HepG2 (cell line): Measurements from ENCODE around the gene STK32C. TPM values are rescaled to one million over a fixed set of nuclear protein-coding genes. Genes with fewer than 3 reads are reported as not detected.

Source experiments
- ATAC-seq: fragments of 200-7000 bp; cut with Tn5 transposase; 3 replicates; pipeline ENCODE4 v1.9.1; 2020; ENCODE audit warnings: mild to moderate bottlenecking, moderate library complexity
- BruUV-seq: library from RNA; stranded (reverse); fragments of 400-500 nt; replicated peaks from 2 replicates; lab custom pipeline; 2021; lab: Mats Ljungman, UMichigan
- CTCF ChIA-PET: fragments of 300-600 bp; formaldehyde crosslinking; extraction: SDS; loops from one replicate; lab custom pipeline; 2021; ENCODE audit warnings: low total read pairs, inconsistent platforms, low intra/inter-chr PET ratio; lab: Yijun Ruan, JAX
- POLR2A ChIA-PET: fragments of 350-600 bp; sonication (Branson Sonifier 250); formaldehyde crosslinking; loops from one replicate; lab custom pipeline; 2020; ENCODE audit warnings: antibody characterized with exemption, inconsistent platforms; lab: Yijun Ruan, JAX
- DNase-seq: peaks from one replicate; pipeline ENCODE4 v3.0.0-alpha.2; 2015; ENCODE audit warnings: low spot score
- FAIRE-seq: peaks from 3 replicates; lab custom pipeline; 2011; peaks lifted over from hg19 to GRCh38; lab: Jason Lieb, UNC
- H2AFZ ChIP-seq: one replicate; pipeline ENCODE4 v1.6.1; 2011; ENCODE audit warnings: low read length, inconsistent platforms
- H3K27ac ChIP-seq: fragments of 300-600 bp; 3 replicates; pipeline ENCODE4 v1.8.0; 2011; ENCODE audit warnings: mixed run types, mild to moderate bottlenecking, mixed read lengths, low read length, inconsistent platforms; ENCODE audit not compliant: insufficient read depth; ENCODE audit errors: extremely low read length
- H3K27me3 ChIP-seq, 2 experiments: fragments of 200-600 bp in 1 of 2; 2 replicates in 1 of 2; 3 replicates in 1 of 2; pipeline versions ENCODE4 v1.6.0 to v1.8.0; 2011; ENCODE audit warnings: low read length in 2 of 2, mild to moderate bottlenecking in 2 of 2, moderate library complexity in 2 of 2, inconsistent platforms in 1 of 2; ENCODE audit not compliant: insufficient read depth in 2 of 2, control insufficient read depth in 1 of 2
- H3K36me3 ChIP-seq, 2 experiments: fragments of 200-600 bp in 1 of 2; replicated peaks in 1 of 2; 2 replicates in 1 of 2; 3 replicates in 1 of 2; pipeline versions ENCODE4 v1.5.1 to v1.8.0; 2011; ENCODE audit warnings: low read length in 2 of 2, inconsistent platforms in 1 of 2; ENCODE audit not compliant: insufficient read depth in 2 of 2, control insufficient read depth in 1 of 2
- H3K4me1 ChIP-seq: 2 replicates; pipeline ENCODE4 v1.5.1; 2012; ENCODE audit warnings: low read length, inconsistent platforms; ENCODE audit not compliant: insufficient read depth
- H3K4me2 ChIP-seq: 2 replicates; pipeline ENCODE4 v1.6.0; 2011; ENCODE audit warnings: low read depth, low read length, inconsistent platforms
- H3K4me3 ChIP-seq, 3 experiments: fragments of 200-600 bp in 1 of 3; sonication (generic), shearing (Covaris generic) in 1 of 3; replicated peaks in 1 of 3; 2 replicates each; pipeline ENCODE4 v1.5.1; 2011 to 2016; ENCODE audit warnings: low read length in 3 of 3, inconsistent platforms in 2 of 3, low read depth in 2 of 3, mild to moderate bottlenecking in 2 of 3, control low read depth in 1 of 3, mixed read lengths in 1 of 3; ENCODE audit not compliant: insufficient read depth in 1 of 3
- H3K79me2 ChIP-seq: one replicate; pipeline ENCODE4 v1.6.1; 2011; ENCODE audit warnings: low read length, inconsistent platforms; ENCODE audit not compliant: insufficient read depth
- H3K9ac ChIP-seq: 2 replicates; pipeline ENCODE4 v1.6.0; 2011; ENCODE audit warnings: mild to moderate bottlenecking, low read depth, low read length, inconsistent platforms; ENCODE audit not compliant: insufficient read depth
- H3K9me3 ChIP-seq: 2 replicates; pipeline ENCODE4 v1.5.1; 2012; ENCODE audit warnings: mild to moderate bottlenecking, low read length
- H4K20me1 ChIP-seq: 2 replicates; pipeline ENCODE4 v1.6.0; 2011; ENCODE audit warnings: inconsistent platforms, mild to moderate bottlenecking, low read length, moderate library complexity; ENCODE audit not compliant: insufficient read depth
- CCAR2 ChIP-seq: fragments of 200-400 bp; formaldehyde crosslinking; optimal IDR thresholded peaks from 2 replicates; pipeline ENCODE3; 2018; ENCODE audit warnings: low read depth, mild to moderate bottlenecking, low read length, moderate library complexity
- EED ChIP-seq: sonication (generic); formaldehyde crosslinking; IDR thresholded peaks from 2 replicates; pipeline ENCODE4 v1.5.0; 2020; ENCODE audit warnings: mild to moderate bottlenecking, missing genetic modification reagents
- GABPA ChIP-seq, 2 experiments: IDR thresholded peaks; 2 replicates each; pipeline ENCODE4 v1.6.1; 2011 to 2016; ENCODE audit warnings: low read depth in 2 of 2, low read length in 1 of 2, missing biosample characterization in 1 of 2, missing genetic modification characterization in 1 of 2
- GFI1 ChIP-seq: sonication (generic); formaldehyde crosslinking; IDR thresholded peaks from 2 replicates; pipeline ENCODE4 v1.5.0; 2020; ENCODE audit warnings: missing genetic modification reagents, mild to moderate bottlenecking, borderline replicate concordance
- GLI4 ChIP-seq: sonication (generic); formaldehyde crosslinking; IDR thresholded peaks from 2 replicates; pipeline ENCODE4 v1.5.1; 2020; ENCODE audit warnings: missing genetic modification reagents, mild to moderate bottlenecking, moderate library complexity, borderline replicate concordance
- GMEB2 ChIP-seq: IDR thresholded peaks from 2 replicates; pipeline ENCODE4 v1.6.1; 2016; ENCODE audit warnings: missing biosample characterization, missing genetic modification reagents, low read depth
- GPBP1L1 ChIP-seq: sonication (generic); formaldehyde crosslinking; IDR thresholded peaks from 2 replicates; pipeline ENCODE4 v1.5.0; 2020; ENCODE audit warnings: mild to moderate bottlenecking, missing genetic modification reagents
- HNF1B ChIP-seq: sonication (generic); formaldehyde crosslinking; IDR thresholded peaks from 2 replicates; pipeline ENCODE4 v1.5.1; 2020; ENCODE audit warnings: mild to moderate bottlenecking, moderate library complexity, missing genetic modification reagents
- LRRFIP1 ChIP-seq: sonication (generic); formaldehyde crosslinking; conservative IDR thresholded peaks from 2 replicates; pipeline ENCODE4 v1.4.0; 2020; ENCODE audit warnings: missing genetic modification reagents
- ZNF430 ChIP-seq: sonication (generic); formaldehyde crosslinking; IDR thresholded peaks from 2 replicates; pipeline ENCODE4 v1.9.0; 2021; ENCODE audit warnings: mild to moderate bottlenecking, missing genetic modification reagents
- WGBS: methylation state at CpG from one replicate; pipeline ENCODE4 v1.1.6; 2017; ENCODE audit warnings: low lambda C conversion rate; 5-methylcytosine and 5-hydroxymethylcytosine counted together
- in situ Hi-C: cut with HindIII; loops from 2 replicates; pipeline ENCODE4 v1.10.0; 2017; ENCODE audit warnings: low pct_unique_long_range_greater_than_20kb; ENCODE audit not compliant: extremely low pct_ligation_motif_present
- intact Hi-C: fragments of 100-400 bp; cut with micrococcal nuclease; formaldehyde crosslinking; loops from one replicate; pipeline ENCODE4 v1.10.0; 2022; ENCODE audit not compliant: unreplicated experiment
- polyA plus RNA-seq, 8 experiments: library from polyadenylated mRNA; depleted of rRNA in 3 of 8; stranded (reverse) in 7 of 8; unstranded in 1 of 8; fragments of >200 nt; fragmentation: Illumina TruSeq in 4 of 8; extraction: Trizol in 4 of 8; gene quantifications; 2 replicates each; pipeline versions ENCODE4 v1.2.1 to v1.2.3, GENCODE V29; 2011 to 2016; ENCODE audit warnings: low read depth in 4 of 8, missing spikeins in 1 of 8, mixed read lengths in 1 of 8; ENCODE audit not compliant: insufficient read depth in 1 of 8
- total RNA-seq, 5 experiments: library from RNA; depleted of rRNA; stranded (reverse); fragments of >200 nt; fragmentation: Illumina TruSeq; extraction: Trizol; gene quantifications; 2 replicates each; pipeline ENCODE4 v1.2.3, GENCODE V29; 2016; ENCODE audit warnings: low read depth in 1 of 5

STK32C gene
- total and polyA plus RNA-seq, 2 of the 13 experiments (the other 11 are each of a cell fraction or from before 2014, with no cell fraction given) = 10.9 to 19.4 TPM

- in situ Hi-C loops (no loop called here), intact Hi-C loops (no loop called here)
- Histone ChIP-seq H3K4me2 (no peak overlapping the region), H3K4me3 (no peak overlapping the region), H3K79me2 (no peaks in the 10 kb centered on the region), H3K36me3 (no peaks in the 10 kb centered on the region), H4K20me1 (no peaks in the 10 kb centered on the region), H3K27me3 (no peaks in the 10 kb centered on the region), H3K9ac (no peak overlapping the region), H3K9me3 (no peaks in the 10 kb centered on the region), H2AFZ (no peak overlapping the region), H3K4me1 (no peaks in the 10 kb centered on the region), H3K27ac (no peak overlapping the region)
- ATAC-seq (no peak), DNase-seq (no peak), FAIRE-seq (no peak)
- POLR2A ChIA-PET = no interaction called here
- CTCF ChIA-PET = no interaction called here
- no TSS peak for BruUV-seq
- WGBS = 86% methylated on average over 10 of the region's 17 CpGs
- no peak for TF ChIP-seq CCAR2
- TF ChIP-seq LRRFIP1 (CRISPR knock-in tag) = no peak
- no peak for TF ChIP-seq ZNF430 (CRISPR knock-in tag)
- TF ChIP-seq GFI1 (CRISPR knock-in tag) = no peak
- TF ChIP-seq GLI4 (CRISPR knock-in tag) = no peak
- no peak for TF ChIP-seq GABPA (IDR thresholded peaks at IDR 0.05; ENCODE audit: low read depth, low read length)
- no peak for TF ChIP-seq GABPA (CRISPR knock-in tag; IDR thresholded peaks at IDR 0.05; ENCODE audit: low read depth)
- TF ChIP-seq GMEB2 (CRISPR knock-in tag) = no peak
- no peak for TF ChIP-seq GPBP1L1 (CRISPR knock-in tag)
- TF ChIP-seq HNF1B = no peak
- TF ChIP-seq EED (CRISPR knock-in tag) = no peak
Measured at GRCh38 chr10:132238371-132239125, 69.2 kb downstream of the STK32C start.
